Dendritic cell treated with granulocyte-macrophage colony-stimulating factor and Interleukin-4, amounts not matched to agents 40 ng/mL and 50 ng/mL, for 4 days (primary cell): ENCODE data around the gene PHLDA1.

ENCODE experiments used
- H3K27ac Mint-ChIP-seq: one replicate; pipeline ENCODE4 v1.8.0; 2022; ENCODE audit warnings: mild to moderate bottlenecking, mixed read lengths
- H3K27me3 Mint-ChIP-seq: one replicate; pipeline ENCODE4 v1.8.0; 2022; ENCODE audit warnings: mild to moderate bottlenecking, mixed read lengths
- H3K36me3 Mint-ChIP-seq: one replicate; pipeline ENCODE4 v1.8.0; 2022; ENCODE audit warnings: low read depth, mixed read lengths
- H3K4me1 Mint-ChIP-seq: one replicate; pipeline ENCODE4 v1.8.0; 2022; ENCODE audit warnings: low read depth, mixed read lengths
- H3K4me3 Mint-ChIP-seq: one replicate; pipeline ENCODE4 v1.8.0; 2022; ENCODE audit warnings: mild to moderate bottlenecking, moderate library complexity, mixed read lengths
- H3K9me3 Mint-ChIP-seq: one replicate; pipeline ENCODE4 v1.8.0; 2022; ENCODE audit warnings: mixed read lengths
- intact Hi-C: fragments of 100-400 bp; cut with micrococcal nuclease; formaldehyde crosslinking; loops from one replicate; pipeline ENCODE4 v1.15.0; 2022

The PHLDA1 gene

DNA sequence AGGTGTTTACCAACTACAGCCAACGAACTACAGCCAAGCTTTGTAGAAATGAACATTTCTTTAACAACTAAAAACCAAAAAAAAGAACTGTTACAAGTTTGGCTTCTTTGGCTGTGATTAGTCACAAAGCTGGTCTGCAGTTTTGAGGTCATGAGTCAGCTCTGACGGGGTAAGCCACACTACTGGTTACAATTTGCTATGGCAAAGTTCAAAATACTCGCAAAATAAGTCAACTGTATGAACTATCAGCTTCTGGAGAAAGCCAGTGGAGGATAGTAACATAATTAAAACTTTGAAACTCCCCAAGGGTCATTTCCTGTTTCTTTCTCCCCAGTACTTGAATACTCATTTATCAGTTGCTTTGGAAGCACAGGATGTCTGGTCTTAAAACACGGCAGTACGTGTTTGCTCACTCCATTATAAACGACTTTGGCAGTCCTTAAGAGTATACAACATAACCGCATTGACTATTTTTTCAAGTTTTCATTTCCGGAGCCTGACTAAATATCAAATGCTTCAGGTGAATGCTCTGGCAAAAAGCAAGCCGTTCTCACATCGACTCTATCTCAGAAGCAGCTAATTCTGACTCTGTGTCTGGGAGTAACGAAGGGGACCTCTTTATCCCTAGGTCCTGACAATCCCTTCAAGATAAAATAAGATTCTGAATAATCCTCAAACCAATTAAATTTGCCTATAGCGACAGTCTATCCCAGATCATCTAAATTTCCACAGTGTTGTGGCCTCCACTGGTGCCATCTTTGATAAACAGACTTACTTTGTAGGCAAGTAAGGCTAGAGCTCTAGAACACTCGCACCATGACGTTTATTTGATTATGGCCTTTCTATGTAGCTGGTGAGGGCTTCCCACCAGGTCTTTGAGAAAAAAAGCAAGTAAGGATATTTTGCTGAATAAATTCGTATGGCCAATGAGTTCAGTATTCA lies 10.6 kb downstream of the PHLDA1 start:
- Mint-ChIP-seq H3K27ac (peak overlapping the region; percentile 9), H3K4me1 (peaks cover 24% of the 10 kb centered on the region), H3K27me3 (peaks cover 5% of the 10 kb centered on the region), H3K4me3 (no peak overlapping the region), H3K9me3 (no peaks in the 10 kb centered on the region), H3K36me3 (no peaks in the 10 kb centered on the region)
- intact Hi-C loops, result no loop called here

DNA sequence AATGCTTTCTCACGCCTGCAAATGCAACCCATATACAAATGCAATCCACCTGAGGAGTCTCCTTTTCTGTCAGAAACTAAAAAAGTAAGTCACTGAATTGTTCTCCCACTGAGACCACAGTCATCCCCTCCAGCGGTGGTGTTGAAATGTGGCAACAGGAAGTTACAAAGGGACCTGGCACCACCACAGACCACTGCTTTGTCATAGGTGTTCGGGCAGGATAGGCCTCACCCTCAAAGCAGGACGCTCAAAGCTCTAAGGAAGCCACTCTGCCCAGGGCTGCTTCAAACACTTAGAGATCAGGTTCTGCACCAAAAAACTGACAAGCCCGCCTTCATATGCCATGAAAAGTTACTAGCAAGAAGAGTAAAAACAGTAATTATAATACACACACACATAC lies 11.3 kb downstream of the PHLDA1 start:
- H3K36me3 Mint-ChIP-seq, result no peaks in the 10 kb centered on the region
- intact Hi-C loops, result no loop called here
- peaks cover 7% of the 10 kb centered on the region for H3K27me3 Mint-ChIP-seq
- H3K9me3 Mint-ChIP-seq, result no peaks in the 10 kb centered on the region
- no peak overlapping the region for H3K4me3 Mint-ChIP-seq
- H3K27ac Mint-ChIP-seq, result peak overlapping the region; percentile 9
- H3K4me1 Mint-ChIP-seq, result peaks cover 29% of the 10 kb centered on the region

DNA sequence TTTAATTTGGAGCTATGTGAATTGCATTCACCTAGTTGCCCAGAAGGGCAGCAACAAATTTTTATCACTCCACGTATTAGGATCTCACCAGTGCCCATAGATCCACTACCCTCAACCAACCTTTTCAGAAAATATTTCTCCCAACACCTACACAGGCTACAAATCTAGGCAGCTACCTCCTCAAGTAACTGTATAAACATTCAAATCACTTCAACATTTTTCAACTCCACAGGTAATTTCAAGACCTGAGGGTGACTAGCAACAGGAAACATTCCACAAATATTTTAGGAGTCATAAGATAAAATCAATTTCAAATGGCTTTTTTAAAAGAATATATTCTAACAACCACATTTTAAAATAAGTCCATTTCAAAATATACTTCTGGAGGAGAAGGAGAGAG lies 12.9 kb downstream of the PHLDA1 start:
- H3K27ac Mint-ChIP-seq, result no peak overlapping the region
- peaks cover 8% of the 10 kb centered on the region for H3K27me3 Mint-ChIP-seq
- H3K9me3 Mint-ChIP-seq, result no peaks in the 10 kb centered on the region
- H3K4me1 Mint-ChIP-seq, result peaks cover 32% of the 10 kb centered on the region
- no peaks in the 10 kb centered on the region for H3K36me3 Mint-ChIP-seq
- no peak overlapping the region for H3K4me3 Mint-ChIP-seq
- intact Hi-C loops, result loop anchor here (5.0 kb wide), 1 partner anchor 86 kb away; no protein-coding TSS in a partner anchor

DNA sequence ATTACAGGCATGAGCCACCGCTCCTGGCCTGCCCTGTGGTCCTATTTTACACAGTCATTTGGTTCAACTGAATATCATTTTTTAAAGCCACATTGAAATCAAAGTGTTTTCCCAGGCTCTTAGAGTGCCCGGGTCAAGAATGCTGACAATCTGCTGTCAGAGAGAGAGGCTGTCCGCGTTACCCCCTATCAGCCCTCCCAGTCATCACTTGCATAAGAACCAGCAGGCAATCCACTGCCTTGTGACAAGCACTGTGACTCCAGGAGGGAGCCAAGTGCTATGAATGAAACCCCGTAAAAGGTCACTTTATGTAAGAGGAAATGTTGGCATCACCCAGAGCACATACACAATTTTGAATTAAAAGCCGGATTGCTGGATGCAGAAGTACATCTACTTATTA lies 13.5 kb downstream of the PHLDA1 start:
- Mint-ChIP-seq H3K9me3 (no peaks in the 10 kb centered on the region), H3K36me3 (no peaks in the 10 kb centered on the region), H3K4me3 (no peak overlapping the region), H3K27ac (no peak overlapping the region), H3K4me1 (peaks cover 32% of the 10 kb centered on the region), H3K27me3 (peaks cover 8% of the 10 kb centered on the region)
- intact Hi-C loops, result loop anchor here (5.0 kb wide), 1 partner anchor 86 kb away; no protein-coding TSS in a partner anchor

DNA sequence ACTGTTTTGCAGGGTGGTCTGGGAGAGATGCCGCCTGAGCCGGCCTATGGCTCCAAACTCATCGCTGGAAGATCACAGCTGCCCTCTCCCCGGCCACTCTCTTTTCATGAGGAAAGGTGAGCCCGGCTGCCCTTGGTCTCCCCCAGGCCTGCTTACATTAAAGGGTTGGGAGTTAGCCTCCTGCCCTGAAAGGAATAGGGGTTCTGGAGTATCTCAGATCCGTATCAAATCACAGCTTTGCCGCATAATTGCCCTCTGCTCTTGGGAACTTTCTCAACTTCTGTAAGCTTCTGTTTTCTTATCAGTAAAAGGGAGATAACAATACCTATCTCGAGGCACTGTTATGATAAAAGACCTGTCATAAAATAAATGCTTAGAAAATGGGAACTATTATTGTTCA lies 17.6 kb downstream of the PHLDA1 start:
- Mint-ChIP-seq H3K27me3 (peaks cover 10% of the 10 kb centered on the region), H3K27ac (no peak overlapping the region), H3K4me3 (no peak overlapping the region), H3K36me3 (no peaks in the 10 kb centered on the region), H3K4me1 (peaks cover 18% of the 10 kb centered on the region), H3K9me3 (no peaks in the 10 kb centered on the region)
- intact Hi-C loops, result no loop called here

DNA sequence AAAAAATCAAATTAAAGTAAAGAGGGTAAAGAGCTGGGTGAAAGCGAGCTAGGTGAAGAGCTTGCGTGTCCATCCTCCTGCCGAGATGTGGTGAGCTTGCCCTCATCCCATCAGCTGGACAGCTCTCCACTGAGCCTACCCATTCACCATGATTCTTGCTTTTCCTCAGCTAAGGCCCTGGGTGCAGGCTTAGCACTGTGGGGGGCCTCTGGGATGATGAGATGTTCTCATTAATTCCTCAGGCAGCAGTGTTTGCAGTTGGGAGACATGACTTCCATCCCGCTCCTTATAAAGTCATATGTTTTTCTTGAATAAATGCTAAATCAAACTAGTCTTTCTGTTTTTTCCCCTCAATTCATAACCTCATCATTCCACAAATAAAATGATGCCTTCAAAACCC lies 18.0 kb downstream of the PHLDA1 start:
- intact Hi-C loops, result no loop called here
- Mint-ChIP-seq H3K27ac (no peak overlapping the region), H3K36me3 (no peaks in the 10 kb centered on the region)

DNA sequence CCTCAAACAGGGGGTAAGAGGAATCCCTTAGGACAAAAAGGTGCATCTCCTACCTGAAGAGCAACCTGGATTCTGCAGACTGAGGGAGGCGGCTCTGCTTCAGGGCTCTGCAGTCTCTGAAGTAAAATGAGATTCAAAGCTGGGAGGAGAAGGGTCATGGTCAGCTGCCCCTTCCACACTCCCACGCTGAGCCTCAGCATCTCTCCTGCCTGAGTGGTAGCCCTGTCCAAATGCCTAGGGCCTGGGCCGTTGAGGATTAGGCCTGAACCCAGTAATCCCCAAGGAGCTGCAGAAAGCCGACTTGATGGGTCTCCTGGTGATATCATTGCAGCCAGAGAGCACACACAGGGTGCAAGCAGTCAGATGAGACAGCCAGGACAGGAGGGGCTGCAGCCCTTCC lies 18.9 kb downstream of the PHLDA1 start:
- Mint-ChIP-seq H3K4me3 (no peak overlapping the region), H3K9me3 (no peaks in the 10 kb centered on the region), H3K27ac (no peak overlapping the region), H3K27me3 (peaks cover 12% of the 10 kb centered on the region), H3K4me1 (peaks cover 8% of the 10 kb centered on the region), H3K36me3 (no peaks in the 10 kb centered on the region)
- intact Hi-C loops, result no loop called here

More for the DNA sequence above, 18.0 kb downstream of the PHLDA1 start:
- Mint-ChIP-seq H3K9me3 (no peaks in the 10 kb centered on the region), H3K4me1 (peaks cover 14% of the 10 kb centered on the region), H3K4me3 (no peak overlapping the region), H3K27me3 (peaks cover 10% of the 10 kb centered on the region)

DNA sequence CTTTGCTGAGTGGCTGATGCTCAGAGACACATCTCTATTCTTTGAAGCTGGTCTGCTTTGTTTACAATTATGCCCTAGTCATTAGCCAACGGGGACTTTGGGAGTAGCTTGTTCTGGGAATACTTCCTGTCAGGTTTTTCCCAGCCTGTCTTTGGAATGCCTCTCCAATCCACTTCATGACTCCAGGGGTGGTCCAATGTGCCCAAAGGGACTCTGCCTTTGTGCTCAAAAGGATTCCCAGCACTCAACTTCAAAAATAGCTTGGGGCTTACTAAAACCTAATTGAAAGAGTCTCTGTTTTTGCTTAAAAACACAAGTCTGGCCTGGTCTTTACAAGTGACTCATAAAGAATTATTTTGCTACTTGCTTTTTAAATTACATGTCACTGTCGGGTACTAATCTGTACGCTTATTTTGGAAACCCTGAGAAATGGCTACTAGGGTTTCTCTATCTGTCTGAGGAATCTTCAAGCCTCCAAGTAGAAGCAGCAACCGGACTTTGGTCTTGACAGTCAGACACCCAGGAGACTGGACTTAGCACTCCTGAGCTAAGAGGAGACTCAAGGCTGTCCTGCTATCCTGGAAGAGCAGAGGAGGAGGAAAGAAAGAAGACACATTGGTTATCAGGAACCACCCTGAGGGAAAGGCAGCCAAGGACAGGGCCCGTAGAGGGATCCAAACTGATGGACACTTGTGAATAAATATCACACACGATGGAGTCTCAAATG lies 20.7 kb downstream of the PHLDA1 start:
- Mint-ChIP-seq H3K27me3 (peaks cover 13% of the 10 kb centered on the region), H3K4me1 (peaks cover 8% of the 10 kb centered on the region), H3K9me3 (no peaks in the 10 kb centered on the region), H3K27ac (no peak overlapping the region), H3K4me3 (no peak overlapping the region), H3K36me3 (no peaks in the 10 kb centered on the region)
- intact Hi-C loops, result no loop called here

DNA sequence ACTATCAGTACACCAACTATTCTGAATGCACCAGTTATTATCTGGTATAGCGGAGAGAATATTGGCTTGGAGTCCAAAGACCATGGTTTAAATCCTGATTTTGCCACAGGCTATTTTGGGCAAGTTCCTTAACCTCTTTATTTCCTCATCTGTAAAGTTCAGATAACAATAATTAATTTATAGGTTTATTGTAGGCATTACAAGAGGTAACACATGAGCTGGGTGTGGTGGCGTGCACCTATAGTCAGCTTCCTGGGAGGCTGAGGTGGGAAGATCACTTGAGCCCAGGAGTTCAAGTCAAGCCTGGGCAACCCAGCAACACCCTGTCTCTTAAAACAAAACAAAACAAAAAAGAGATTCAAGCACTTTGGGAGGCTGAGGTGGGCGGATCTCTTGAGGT lies 23.1 kb downstream of the PHLDA1 start:
- Mint-ChIP-seq H3K4me3 (no peak overlapping the region), H3K9me3 (no peaks in the 10 kb centered on the region), H3K27me3 (peaks cover 10% of the 10 kb centered on the region), H3K4me1 (no peaks in the 10 kb centered on the region), H3K27ac (no peak overlapping the region), H3K36me3 (no peaks in the 10 kb centered on the region)
- intact Hi-C loops, result no loop called here

DNA sequence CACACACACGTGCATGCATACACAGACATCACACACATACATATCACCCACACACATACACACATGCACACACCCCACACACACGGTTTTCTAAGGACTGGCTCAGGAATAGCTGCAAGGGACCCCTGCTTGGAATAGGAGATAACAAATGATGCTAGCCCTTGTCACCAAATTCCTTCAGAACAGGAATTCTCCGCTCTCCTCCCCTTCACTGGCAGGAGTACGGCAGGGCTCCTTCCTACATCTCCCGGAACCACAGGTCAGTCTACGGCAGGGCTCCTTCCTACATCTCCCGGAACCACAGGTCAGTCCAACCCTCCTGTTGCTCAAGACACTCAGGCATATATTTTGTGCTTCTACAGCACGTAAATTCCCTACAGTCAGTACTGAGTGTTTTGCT lies 23.9 kb downstream of the PHLDA1 start:
- H3K36me3 Mint-ChIP-seq, result no peaks in the 10 kb centered on the region
- H3K4me1 Mint-ChIP-seq, result no peaks in the 10 kb centered on the region
- H3K9me3 Mint-ChIP-seq, result no peaks in the 10 kb centered on the region
- intact Hi-C loops, result no loop called here
- no peak overlapping the region for H3K27ac Mint-ChIP-seq
- H3K27me3 Mint-ChIP-seq, result peaks cover 10% of the 10 kb centered on the region
- H3K4me3 Mint-ChIP-seq, result no peak overlapping the region

DNA sequence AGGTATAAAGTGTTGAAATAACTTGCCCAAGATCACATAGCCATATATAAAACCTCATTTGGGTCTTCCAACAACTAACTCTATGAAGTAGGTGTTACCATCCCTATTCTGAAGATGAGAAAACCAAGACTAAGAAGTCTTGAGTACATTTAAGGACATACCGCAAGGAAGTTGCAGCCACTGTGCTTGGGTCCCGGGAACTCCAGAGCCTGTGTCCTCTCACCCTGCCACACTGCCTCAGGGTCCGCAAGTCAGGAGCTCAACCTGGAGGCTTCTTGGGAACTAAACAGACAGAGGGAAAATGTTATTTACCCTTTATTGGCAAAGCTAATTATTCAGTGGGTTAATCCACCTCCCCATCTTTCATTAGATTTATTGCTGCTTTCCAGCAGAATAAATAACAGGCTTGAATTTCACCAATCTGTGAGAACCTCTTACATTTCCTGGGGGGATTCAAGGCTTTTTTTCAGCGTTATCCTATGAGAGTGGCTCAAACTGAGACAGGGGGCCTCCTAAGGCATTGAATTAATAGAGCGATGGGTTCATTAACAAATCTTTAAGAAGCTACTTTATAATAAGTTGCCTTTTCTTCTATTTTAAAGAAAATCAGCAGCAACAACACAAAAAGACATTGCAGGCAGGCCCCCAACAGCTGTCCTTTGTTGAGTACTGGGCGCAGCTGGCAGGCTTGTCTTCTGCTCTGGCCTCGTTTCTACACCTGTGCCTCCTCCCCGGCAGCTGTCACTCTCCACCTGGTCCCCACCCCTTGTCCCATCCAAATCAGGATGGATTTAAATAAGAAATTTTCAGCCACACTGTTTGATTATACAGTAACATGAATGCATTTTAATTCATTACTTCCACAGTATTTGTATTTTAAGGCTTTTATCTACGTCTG lies 25.3 kb downstream of the PHLDA1 start:
- intact Hi-C loops, result no loop called here
- Mint-ChIP-seq H3K4me3 (no peak overlapping the region), H3K27me3 (peaks cover 9% of the 10 kb centered on the region), H3K27ac (no peak overlapping the region), H3K36me3 (no peaks in the 10 kb centered on the region), H3K4me1 (no peaks in the 10 kb centered on the region), H3K9me3 (no peaks in the 10 kb centered on the region)

DNA sequence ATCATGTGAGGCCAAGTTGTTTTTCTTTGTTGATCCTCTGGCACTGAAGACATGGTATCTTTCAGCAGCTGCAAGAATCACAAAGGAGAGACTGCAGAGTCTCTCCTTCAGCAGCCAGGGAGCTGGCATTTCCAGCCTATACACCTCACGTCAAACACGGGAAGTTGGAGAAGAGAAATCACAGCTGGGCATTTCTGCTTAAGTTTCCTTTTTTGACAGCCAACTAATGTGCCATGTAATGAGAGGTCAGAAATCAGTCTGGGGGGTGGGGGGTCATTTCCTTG lies 28.3 kb downstream of the PHLDA1 start:
- intact Hi-C loops, result no loop called here
- no peaks in the 10 kb centered on the region for H3K36me3 Mint-ChIP-seq
- H3K4me3 Mint-ChIP-seq, result no peak overlapping the region
- H3K27ac Mint-ChIP-seq, result no peak overlapping the region
- H3K4me1 Mint-ChIP-seq, result no peaks in the 10 kb centered on the region
- H3K9me3 Mint-ChIP-seq, result no peaks in the 10 kb centered on the region
- H3K27me3 Mint-ChIP-seq, result peaks cover 9% of the 10 kb centered on the region

DNA sequence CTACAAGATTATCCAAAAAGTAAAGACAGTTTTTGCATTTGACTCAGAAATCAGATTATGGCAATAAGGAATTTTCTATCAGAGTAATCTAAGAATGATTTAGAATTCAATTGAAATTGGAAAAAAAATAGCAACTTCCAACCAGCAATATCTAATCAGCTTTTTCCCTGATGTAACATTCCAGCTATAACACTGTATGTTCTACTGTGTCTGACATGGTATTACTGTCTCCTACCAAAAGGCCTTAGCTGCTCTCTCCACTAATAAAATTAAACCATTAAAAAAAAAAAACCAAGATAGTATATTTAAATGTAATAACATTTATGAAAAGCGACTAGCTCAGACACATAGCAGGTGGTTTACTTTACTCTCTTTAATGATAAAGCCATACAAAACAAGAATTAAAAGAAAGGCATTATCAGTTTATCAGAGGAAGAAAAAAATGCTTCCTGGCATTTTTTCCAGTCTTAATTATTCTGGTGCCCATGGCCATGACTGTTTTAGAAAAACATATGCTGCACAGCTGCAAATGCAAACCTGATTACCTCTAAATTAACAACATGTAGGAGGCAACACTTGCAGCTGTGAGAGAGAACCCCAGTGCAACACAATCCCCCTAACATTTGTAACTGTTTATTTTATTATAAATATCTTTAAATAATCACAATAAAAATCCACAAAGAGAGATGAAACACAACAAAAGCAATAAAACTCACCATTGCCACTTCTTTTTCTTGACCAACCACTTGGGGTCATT lies 28.8 kb downstream of the PHLDA1 start:
- Mint-ChIP-seq H3K4me1 (no peaks in the 10 kb centered on the region), H3K4me3 (no peak overlapping the region), H3K36me3 (no peaks in the 10 kb centered on the region), H3K9me3 (no peaks in the 10 kb centered on the region), H3K27me3 (peaks cover 7% of the 10 kb centered on the region), H3K27ac (no peak overlapping the region)
- intact Hi-C loops, result no loop called here
